VCaP (cell line): ENCODE results near the gene FBXO47.

Experiments used
- H3K27ac ChIP-seq: fragments of 450-650 bp; 2 replicates; pipeline ENCODE4 v1.5.1; 2017
- CTCF ChIP-seq: fragments of 450-650 bp; conservative IDR thresholded peaks from 2 replicates; pipeline ENCODE4 v1.5.1; 2017; ENCODE audit warnings: mild to moderate bottlenecking, moderate library complexity

The FBXO47 gene

GRCh38 chr17:38896346-38896954 is 70.8 kb downstream of the FBXO47 start:
- TF ChIP-seq CTCF = no peak
- H3K27ac ChIP-seq = no peak overlapping the region

- no peak for TF ChIP-seq CTCF
- H3K27ac ChIP-seq = no peak overlapping the region
These were observed 72.9 kb downstream of the FBXO47 start for GRCh38 chr17:38894276-38894675.

- no peak overlapping the region for H3K27ac ChIP-seq
- TF ChIP-seq CTCF = no peak
These were observed 73.6 kb downstream of the FBXO47 start for GRCh38 chr17:38893607-38894006.

GRCh38 chr17:38893113-38893512 is 74.1 kb downstream of the FBXO47 start:
- no peak for TF ChIP-seq CTCF
- H3K27ac ChIP-seq = no peak overlapping the region

- H3K27ac ChIP-seq = no peak overlapping the region
- TF ChIP-seq CTCF = no peak
These were observed 74.6 kb downstream of the FBXO47 start for GRCh38 chr17:38892620-38893019.

GRCh38 chr17:38892083-38892482 is 75.1 kb downstream of the FBXO47 start:
- TF ChIP-seq CTCF = no peak
- H3K27ac ChIP-seq = no peak overlapping the region

- no peak overlapping the region for H3K27ac ChIP-seq
- no peak for TF ChIP-seq CTCF
These were observed 75.8 kb downstream of the FBXO47 start for GRCh38 chr17:38891441-38891840.
